Activated CD4-positive, alpha-beta T cell treated with anti-CD3 and anti-CD28 coated beads, Interleukin-2, amount 10 ng/mL, durations not matched to agents 24 days and 14 days (primary cell): ENCODE results near the gene WDR33. TPM values are rescaled to one million over a fixed set of nuclear protein-coding genes. Genes with fewer than 3 reads are reported as not detected.

Experiments used
- DNase-seq: peaks from one replicate; pipeline ENCODE4 v3.0.0; 2022
- H3K27ac Mint-ChIP-seq: one replicate; pipeline ENCODE4 v1.8.0; 2022; ENCODE audit warnings: mild to moderate bottlenecking, mixed read lengths
- H3K27me3 Mint-ChIP-seq: one replicate; pipeline ENCODE4 v1.8.0; 2022; ENCODE audit warnings: mixed read lengths
- H3K36me3 Mint-ChIP-seq: one replicate; pipeline ENCODE4 v1.8.0; 2022; ENCODE audit warnings: low read depth, mild to moderate bottlenecking, mixed read lengths
- H3K4me1 Mint-ChIP-seq: one replicate; pipeline ENCODE4 v1.8.0; 2021; ENCODE audit warnings: mixed read lengths
- H3K4me3 Mint-ChIP-seq: one replicate; pipeline ENCODE4 v1.8.0; 2022; ENCODE audit warnings: mild to moderate bottlenecking, moderate library complexity, mixed read lengths
- H3K9me3 Mint-ChIP-seq: one replicate; pipeline ENCODE4 v1.8.0; 2021; ENCODE audit warnings: mixed read lengths
- intact Hi-C: fragments of 100-400 bp; cut with micrococcal nuclease; formaldehyde crosslinking; loops from one replicate; pipeline ENCODE4 v1.15.1; 2023
- total RNA-seq: library from RNA; stranded (reverse); gene quantifications from 2 replicates; pipeline ENCODE4 v1.2.3, GENCODE V29; 2022

The WDR33 gene
- total RNA-seq, 1 donor from 2014 or later: 79.5 TPM

- no peak overlapping the region for H3K4me3 Mint-ChIP-seq
- no peak for DNase-seq
- H3K4me1 Mint-ChIP-seq: peaks cover 4% of the 10 kb centered on the region
- H3K9me3 Mint-ChIP-seq: no peaks in the 10 kb centered on the region
- peaks cover 44% of the 10 kb centered on the region for H3K27me3 Mint-ChIP-seq
- no peak overlapping the region for H3K27ac Mint-ChIP-seq
- H3K36me3 Mint-ChIP-seq: peaks cover 2% of the 10 kb centered on the region
- intact Hi-C loops: no loop called here
Measured at GRCh38 chr2:127678991-127679390, 132.0 kb downstream of the WDR33 start.

GRCh38 chr2:127678531-127678930 is 132.4 kb downstream of the WDR33 start:
- Mint-ChIP-seq H3K27ac (no peak overlapping the region), H3K27me3 (peaks cover 47% of the 10 kb centered on the region)
- intact Hi-C loops: no loop called here

GRCh38 chr2:127676906-127677305 is 134.1 kb downstream of the WDR33 start:
- Mint-ChIP-seq H3K9me3 (no peaks in the 10 kb centered on the region), H3K27me3 (peaks cover 54% of the 10 kb centered on the region), H3K36me3 (peaks cover 2% of the 10 kb centered on the region), H3K4me3 (no peak overlapping the region), H3K4me1 (peaks cover 4% of the 10 kb centered on the region), H3K27ac (no peak overlapping the region)
- no peak for DNase-seq
- intact Hi-C loops: no loop called here

More at GRCh38 chr2:127678531-127678930, 132.4 kb downstream of the WDR33 start:
- Mint-ChIP-seq H3K36me3 (peaks cover 2% of the 10 kb centered on the region), H3K9me3 (no peaks in the 10 kb centered on the region), H3K4me3 (no peak overlapping the region), H3K4me1 (peaks cover 4% of the 10 kb centered on the region)
- no peak for DNase-seq

GRCh38 chr2:127675331-127676261 is 135.4 kb downstream of the WDR33 start, which contains the start of gene LIMS2:
TSS of gene LIMS2 (minus strand) at chr2:127675530. CDS start at chr2:127675024, 506 bp downstream.
- Mint-ChIP-seq H3K9me3 (no peaks in the 10 kb centered on the region), H3K4me3 (peak within 1 kb of the TSS; percentile 72), H3K27me3 (peaks cover 58% of the 10 kb centered on the region), H3K4me1 (peaks cover 4% of the 10 kb centered on the region), H3K27ac (peak within 1 kb of the TSS; percentile 32), H3K36me3 (peaks cover 2% of the 10 kb centered on the region)
- intact Hi-C loops: no loop called here
- DNase-seq: no peak

GRCh38 chr2:127674241-127675209 is 136.4 kb downstream of the WDR33 start:
- Mint-ChIP-seq H3K4me3 (peak overlapping the region; percentile 72), H3K9me3 (no peaks in the 10 kb centered on the region), H3K4me1 (peaks cover 4% of the 10 kb centered on the region), H3K27ac (peak overlapping the region; percentile 32), H3K27me3 (peaks cover 65% of the 10 kb centered on the region), H3K36me3 (peaks cover 2% of the 10 kb centered on the region)
- DNase-seq: peak; percentile 71
- intact Hi-C loops: no loop called here

- no peak overlapping the region for H3K4me3 Mint-ChIP-seq
- no peaks in the 10 kb centered on the region for H3K9me3 Mint-ChIP-seq
- DNase-seq: no peak
- H3K36me3 Mint-ChIP-seq: peaks cover 2% of the 10 kb centered on the region
- peaks cover 4% of the 10 kb centered on the region for H3K4me1 Mint-ChIP-seq
- H3K27me3 Mint-ChIP-seq: peaks cover 69% of the 10 kb centered on the region
- H3K27ac Mint-ChIP-seq: no peak overlapping the region
- intact Hi-C loops: no loop called here
Measured at GRCh38 chr2:127673291-127674069, 137.5 kb downstream of the WDR33 start.

- intact Hi-C loops: no loop called here
- Mint-ChIP-seq H3K36me3 (peaks cover 2% of the 10 kb centered on the region), H3K4me3 (no peak overlapping the region), H3K27ac (no peak overlapping the region), H3K27me3 (peaks cover 61% of the 10 kb centered on the region), H3K4me1 (peaks cover 4% of the 10 kb centered on the region), H3K9me3 (peaks cover under 1% of the 10 kb centered on the region)
- no peak for DNase-seq
Measured at GRCh38 chr2:127672341-127673224, 138.4 kb downstream of the WDR33 start.

GRCh38 chr2:127671557-127672302 is 139.2 kb downstream of the WDR33 start:
- intact Hi-C loops: no loop called here
- Mint-ChIP-seq H3K27ac (no peak overlapping the region), H3K9me3 (peaks cover 3% of the 10 kb centered on the region), H3K36me3 (peaks cover 2% of the 10 kb centered on the region), H3K4me3 (no peak overlapping the region), H3K4me1 (peaks cover 4% of the 10 kb centered on the region), H3K27me3 (peaks cover 59% of the 10 kb centered on the region)
- no peak for DNase-seq

GRCh38 chr2:127670957-127671290 is 140.0 kb downstream of the WDR33 start:
- DNase-seq: no peak
- no peak overlapping the region for H3K27ac Mint-ChIP-seq
- H3K27me3 Mint-ChIP-seq: peaks cover 62% of the 10 kb centered on the region
- intact Hi-C loops: no loop called here
- H3K4me1 Mint-ChIP-seq: peaks cover 4% of the 10 kb centered on the region
- peaks cover 2% of the 10 kb centered on the region for H3K36me3 Mint-ChIP-seq
- H3K4me3 Mint-ChIP-seq: no peak overlapping the region
- peaks cover 3% of the 10 kb centered on the region for H3K9me3 Mint-ChIP-seq

- Mint-ChIP-seq H3K36me3 (peaks cover 2% of the 10 kb centered on the region), H3K9me3 (peaks cover 3% of the 10 kb centered on the region), H3K4me1 (peaks cover 4% of the 10 kb centered on the region), H3K27ac (no peak overlapping the region), H3K27me3 (peaks cover 64% of the 10 kb centered on the region), H3K4me3 (no peak overlapping the region)
- no peak for DNase-seq
- intact Hi-C loops: no loop called here
Measured at GRCh38 chr2:127670055-127670956, 140.7 kb downstream of the WDR33 start.

- DNase-seq: no peak
- Mint-ChIP-seq H3K36me3 (no peaks in the 10 kb centered on the region), H3K27ac (no peak overlapping the region), H3K4me3 (no peak overlapping the region), H3K27me3 (peaks cover 67% of the 10 kb centered on the region), H3K9me3 (peaks cover 3% of the 10 kb centered on the region), H3K4me1 (no peaks in the 10 kb centered on the region)
- intact Hi-C loops: no loop called here
Measured at GRCh38 chr2:127669056-127669455, 141.9 kb downstream of the WDR33 start.
